ENCODE results near the gene IL1RN. TPM values are rescaled to one million over a fixed set of nuclear protein-coding genes. Genes with fewer than 3 reads are reported as not detected.

The IL1RN gene
- total and polyA plus RNA-seq, 2 experiments from 2014 or later = not detected

GRCh38 chr2:113178891-113179290 lies 51.5 kb downstream of the IL1RN start:
- in situ Hi-C loops (cut with MboI) = no loop called here
- no peak overlapping the region for H3K27ac ChIP-seq
- H2AFZ ChIP-seq = no peak overlapping the region
- H3K4me2 ChIP-seq (ENCODE audit: unreplicated experiment) = no peak overlapping the region
- no peaks in the 10 kb centered on the region for H3K9me3 ChIP-seq (ENCODE audit: low read depth)
- H3K79me2 ChIP-seq (ENCODE audit: insufficient read depth) = no peaks in the 10 kb centered on the region
- H3K4me1 ChIP-seq (ENCODE audit: insufficient read depth) = no peaks in the 10 kb centered on the region
- H3K27me3 ChIP-seq (replicated peaks; ENCODE audit: insufficient read depth) = no peaks in the 10 kb centered on the region
- 82 to 83% methylated on average over 4 of the region's 4 CpGs for WGBS, 2 experiments (ENCODE audit: low coverage in 1 of 2, low lambda C conversion rate in 2 of 2, missing lambda C conversion rate in 2 of 2)
- no peaks in the 10 kb centered on the region for H4K20me1 ChIP-seq (ENCODE audit: insufficient read depth)
- H3K9me2 ChIP-seq (ENCODE audit: insufficient read depth) = no peaks in the 10 kb centered on the region
- DNase-seq = no peak
- H3K4me3 ChIP-seq = no peak overlapping the region
- no peak overlapping the region for H3K9ac ChIP-seq
- H3K36me3 ChIP-seq (ENCODE audit: low read depth) = no peaks in the 10 kb centered on the region
- H3F3A ChIP-seq (ENCODE audit: insufficient read depth) = no peaks in the 10 kb centered on the region
- TF ChIP-seq EZH2 (IDR thresholded peaks at IDR 0.05; ENCODE audit: insufficient read depth, poor library complexity, severe bottlenecking) (no peak), EZH2phosphoT487 (IDR thresholded peaks at IDR 0.05; ENCODE audit: insufficient read depth, low read depth) (no peak)

- TF ChIP-seq EZH2 (IDR thresholded peaks at IDR 0.05; ENCODE audit: insufficient read depth, poor library complexity, severe bottlenecking) = no peak
- no peak for TF ChIP-seq EZH2phosphoT487 (IDR thresholded peaks at IDR 0.05; ENCODE audit: insufficient read depth, low read depth)
- no peak overlapping the region for H2AFZ ChIP-seq
- H3F3A ChIP-seq (ENCODE audit: insufficient read depth) = no peaks in the 10 kb centered on the region
- no peak overlapping the region for H3K4me2 ChIP-seq (ENCODE audit: unreplicated experiment)
- no peaks in the 10 kb centered on the region for H3K79me2 ChIP-seq (ENCODE audit: insufficient read depth)
- H3K9me3 ChIP-seq (ENCODE audit: low read depth) = no peaks in the 10 kb centered on the region
- H3K9ac ChIP-seq = no peak overlapping the region
- no peaks in the 10 kb centered on the region for H3K36me3 ChIP-seq (ENCODE audit: low read depth)
- in situ Hi-C loops (cut with MboI) = no loop called here
- no peak overlapping the region for H3K4me3 ChIP-seq
- no peak for DNase-seq
- no peaks in the 10 kb centered on the region for H4K20me1 ChIP-seq (ENCODE audit: insufficient read depth)
- no peaks in the 10 kb centered on the region for H3K27me3 ChIP-seq (replicated peaks; ENCODE audit: insufficient read depth)
- whole genome bisulfite sequencing, 2 experiments (ENCODE audit: low coverage in 1 of 2, low lambda C conversion rate in 2 of 2, missing lambda C conversion rate in 2 of 2) = 96 to 98% methylated on average over 8 of the region's 8 CpGs
- H3K9me2 ChIP-seq (ENCODE audit: insufficient read depth) = no peaks in the 10 kb centered on the region
- no peak overlapping the region for H3K27ac ChIP-seq
- H3K4me1 ChIP-seq (ENCODE audit: insufficient read depth) = no peaks in the 10 kb centered on the region
These were observed 52.1 kb downstream of the IL1RN start for GRCh38 chr2:113179446-113180045.

- Histone ChIP-seq H3K36me3 (ENCODE audit: low read depth) (no peaks in the 10 kb centered on the region), H3K4me3 (no peak overlapping the region), H3K4me1 (ENCODE audit: insufficient read depth) (no peaks in the 10 kb centered on the region), H3K27ac (no peak overlapping the region), H3K79me2 (ENCODE audit: insufficient read depth) (no peaks in the 10 kb centered on the region), H3K27me3 (replicated peaks; ENCODE audit: insufficient read depth) (no peaks in the 10 kb centered on the region), H3K9me2 (ENCODE audit: insufficient read depth) (no peaks in the 10 kb centered on the region), H3K9ac (no peak overlapping the region), H3K4me2 (ENCODE audit: unreplicated experiment) (no peak overlapping the region), H3F3A (ENCODE audit: insufficient read depth) (no peaks in the 10 kb centered on the region), H4K20me1 (ENCODE audit: insufficient read depth) (no peaks in the 10 kb centered on the region), H2AFZ (no peak overlapping the region), H3K9me3 (ENCODE audit: low read depth) (no peaks in the 10 kb centered on the region)
- 79 to 84% methylated on average over 16 to 17 of the region's 17 CpGs for WGBS, 2 experiments (ENCODE audit: low coverage in 1 of 2, low lambda C conversion rate in 2 of 2, missing lambda C conversion rate in 2 of 2)
- TF ChIP-seq EZH2 (IDR thresholded peaks at IDR 0.05; ENCODE audit: insufficient read depth, poor library complexity, severe bottlenecking) (no peak), EZH2phosphoT487 (IDR thresholded peaks at IDR 0.05; ENCODE audit: insufficient read depth, low read depth) (no peak)
- in situ Hi-C loops (cut with MboI) = no loop called here
- DNase-seq = no peak
These were observed 52.9 kb downstream of the IL1RN start for GRCh38 chr2:113180131-113180946.

- Histone ChIP-seq H3K27me3 (replicated peaks; ENCODE audit: insufficient read depth) (no peaks in the 10 kb centered on the region), H3K4me1 (ENCODE audit: insufficient read depth) (no peaks in the 10 kb centered on the region), H3K79me2 (ENCODE audit: insufficient read depth) (no peaks in the 10 kb centered on the region), H3F3A (ENCODE audit: insufficient read depth) (no peaks in the 10 kb centered on the region), H3K4me2 (ENCODE audit: unreplicated experiment) (no peak overlapping the region), H2AFZ (no peak overlapping the region), H4K20me1 (ENCODE audit: insufficient read depth) (no peaks in the 10 kb centered on the region), H3K4me3 (no peak overlapping the region), H3K9me2 (ENCODE audit: insufficient read depth) (no peaks in the 10 kb centered on the region), H3K9ac (no peak overlapping the region), H3K36me3 (ENCODE audit: low read depth) (no peaks in the 10 kb centered on the region), H3K27ac (no peak overlapping the region), H3K9me3 (ENCODE audit: low read depth) (no peaks in the 10 kb centered on the region)
- no peak for DNase-seq
- TF ChIP-seq EZH2phosphoT487 (IDR thresholded peaks at IDR 0.05; ENCODE audit: insufficient read depth, low read depth) (no peak), EZH2 (IDR thresholded peaks at IDR 0.05; ENCODE audit: insufficient read depth, poor library complexity, severe bottlenecking) (no peak)
- 74 to 76% methylated on average over 8 of the region's 8 CpGs for WGBS, 2 experiments (ENCODE audit: low coverage in 1 of 2, low lambda C conversion rate in 2 of 2, missing lambda C conversion rate in 2 of 2)
- in situ Hi-C loops (cut with MboI) = no loop called here
These were observed 54.1 kb downstream of the IL1RN start for GRCh38 chr2:113181258-113182051.
